Natural killer cell (primary cell): ENCODE measurements around the gene PRKD2. TPM values are rescaled to one million over a fixed set of nuclear protein-coding genes. Genes with fewer than 3 reads are reported as not detected.

ENCODE experiments used
- ATAC-seq, 3 donors: fragments of 150-1000 bp in 2 of 3; fragments of 200-7000 bp in 1 of 3; cut with Tn5 transposase; 1 replicate in 1 of 3; 2 replicates in 2 of 3; pipeline ENCODE4 v1.10.0; 2021; ENCODE audit warnings: mild to moderate bottlenecking in 2 of 3, moderate library complexity in 2 of 3
- DNase-seq, 2 donors: peaks; one replicate each; pipeline versions ENCODE4 v3.0.0 to v3.0.0-alpha.2; 2013 to 2021; ENCODE audit warnings: mixed read lengths in 1 of 2
- H3K27ac ChIP-seq: one replicate; pipeline ENCODE4 v1.5.1; 2013; ENCODE audit warnings: mild to moderate bottlenecking, low read length
- H3K27me3 ChIP-seq: one replicate; pipeline ENCODE4 v1.6.1; 2013; ENCODE audit warnings: low read length; ENCODE audit not compliant: control insufficient read depth, insufficient read depth
- H3K36me3 ChIP-seq: one replicate; pipeline ENCODE4 v1.6.1; 2013; ENCODE audit warnings: low read length; ENCODE audit not compliant: control insufficient read depth, insufficient read depth
- H3K4me1 ChIP-seq: one replicate; pipeline ENCODE4 v1.6.1; 2013; ENCODE audit warnings: low read length; ENCODE audit not compliant: control insufficient read depth, insufficient read depth
- H3K4me3 ChIP-seq: one replicate; pipeline ENCODE4 v1.5.1; 2013; ENCODE audit warnings: low read length
- H3K9me3 ChIP-seq: one replicate; pipeline ENCODE4 v1.6.1; 2013; ENCODE audit warnings: low read length; ENCODE audit not compliant: control insufficient read depth, insufficient read depth
- H3K27ac Mint-ChIP-seq, 2 donors: one replicate each; pipeline ENCODE4 v1.8.0; 2022; ENCODE audit warnings: mild to moderate bottlenecking in 2 of 2, mixed read lengths in 2 of 2, moderate library complexity in 1 of 2
- H3K27me3 Mint-ChIP-seq, 2 donors: one replicate each; pipeline ENCODE4 v1.8.0; 2022; ENCODE audit warnings: low read depth in 2 of 2, mixed read lengths in 2 of 2
- H3K36me3 Mint-ChIP-seq: one replicate; pipeline ENCODE4 v1.8.0; 2022; ENCODE audit warnings: mixed read lengths
- H3K4me1 Mint-ChIP-seq, 2 donors: one replicate each; pipeline ENCODE4 v1.8.0; 2022; ENCODE audit warnings: mixed read lengths in 2 of 2
- H3K4me3 Mint-ChIP-seq: one replicate; pipeline ENCODE4 v1.8.0; 2022; ENCODE audit warnings: mild to moderate bottlenecking, moderate library complexity, mixed read lengths
- H3K9me3 Mint-ChIP-seq, 2 donors: one replicate each; pipeline ENCODE4 v1.8.0; 2022; ENCODE audit warnings: mixed read lengths in 2 of 2
- WGBS: methylation state at CpG from one replicate; pipeline ENCODE4 v1.1.7; 2013; ENCODE audit warnings: missing lambda C conversion rate; ENCODE audit not compliant: insufficient coverage; 5-methylcytosine and 5-hydroxymethylcytosine counted together
- intact Hi-C: fragments of 100-400 bp; cut with micrococcal nuclease; formaldehyde crosslinking; loops from one replicate; pipeline ENCODE4 v1.14.2; 2022
- total RNA-seq, 4 donors: library from RNA; stranded (reverse); fragments of 120-200 nt in 1 of 4; gene quantifications; one replicate each; pipeline versions ENCODE4 v1.2.3 to v1.2.4, GENCODE V29; 2013 to 2022
- TF ChIP-seq, protein P1 (sequence below): fragments of 200-600 bp; IDR thresholded peaks from one replicate; pipeline ENCODE4 v1.8.0; 2022; ENCODE audit warnings: antibody characterized with exemption

The PRKD2 gene
- total RNA-seq, 3 donors from 2014 or later (not counting 1 experiment from before 2014, with no cell fraction given) = 179 to 216 (median 203) TPM

- no peaks in the 10 kb centered on the region for H3K9me3 Mint-ChIP-seq
- no peaks in the 10 kb centered on the region for H3K27me3 Mint-ChIP-seq
- TF ChIP-seq, protein P1, sequence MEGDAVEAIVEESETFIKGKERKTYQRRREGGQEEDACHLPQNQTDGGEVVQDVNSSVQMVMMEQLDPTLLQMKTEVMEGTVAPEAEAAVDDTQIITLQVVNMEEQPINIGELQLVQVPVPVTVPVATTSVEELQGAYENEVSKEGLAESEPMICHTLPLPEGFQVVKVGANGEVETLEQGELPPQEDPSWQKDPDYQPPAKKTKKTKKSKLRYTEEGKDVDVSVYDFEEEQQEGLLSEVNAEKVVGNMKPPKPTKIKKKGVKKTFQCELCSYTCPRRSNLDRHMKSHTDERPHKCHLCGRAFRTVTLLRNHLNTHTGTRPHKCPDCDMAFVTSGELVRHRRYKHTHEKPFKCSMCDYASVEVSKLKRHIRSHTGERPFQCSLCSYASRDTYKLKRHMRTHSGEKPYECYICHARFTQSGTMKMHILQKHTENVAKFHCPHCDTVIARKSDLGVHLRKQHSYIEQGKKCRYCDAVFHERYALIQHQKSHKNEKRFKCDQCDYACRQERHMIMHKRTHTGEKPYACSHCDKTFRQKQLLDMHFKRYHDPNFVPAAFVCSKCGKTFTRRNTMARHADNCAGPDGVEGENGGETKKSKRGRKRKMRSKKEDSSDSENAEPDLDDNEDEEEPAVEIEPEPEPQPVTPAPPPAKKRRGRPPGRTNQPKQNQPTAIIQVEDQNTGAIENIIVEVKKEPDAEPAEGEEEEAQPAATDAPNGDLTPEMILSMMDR = no peak
- Histone ChIP-seq H3K4me3 (no peak overlapping the region), H3K4me1 (peaks cover 15% of the 10 kb centered on the region), H3K27me3 (no peaks in the 10 kb centered on the region), H3K27ac (no peak overlapping the region), H3K36me3 (no peaks in the 10 kb centered on the region), H3K9me3 (no peaks in the 10 kb centered on the region)
- H3K27ac Mint-ChIP-seq = no peak overlapping the region
- intact Hi-C loops = no loop called here
- no peaks in the 10 kb centered on the region for H3K36me3 Mint-ChIP-seq
- WGBS = 83% methylated on average over 6 of the region's 6 CpGs
- ATAC-seq (no peak), DNase-seq (no peak)
- H3K4me3 Mint-ChIP-seq = no peak overlapping the region
- peaks cover 0 to 12% of the 10 kb centered on the region in 2 donors for H3K4me1 Mint-ChIP-seq
Measured at GRCh38 chr19:46759206-46759605, 42.3 kb upstream of the PRKD2 start.

- H3K36me3 ChIP-seq = no peaks in the 10 kb centered on the region
- H3K27ac Mint-ChIP-seq = no peak overlapping the region
- H3K27ac ChIP-seq = no peak overlapping the region
- H3K4me1 Mint-ChIP-seq = peaks cover 0 to 12% of the 10 kb centered on the region in 2 donors
- no peaks in the 10 kb centered on the region for H3K9me3 Mint-ChIP-seq
- WGBS = 66% methylated on average over 30 of the region's 30 CpGs
- no peak overlapping the region for H3K4me3 Mint-ChIP-seq
- H3K4me1 ChIP-seq = peaks cover 15% of the 10 kb centered on the region
- no peak overlapping the region for H3K4me3 ChIP-seq
- ATAC-seq = peak in 1 of 3 donors; percentile 62
- peak in 1 of 2 donors; percentile 35 for DNase-seq
- H3K36me3 Mint-ChIP-seq = no peaks in the 10 kb centered on the region
- H3K27me3 Mint-ChIP-seq = no peaks in the 10 kb centered on the region
- H3K9me3 ChIP-seq = no peaks in the 10 kb centered on the region
- TF ChIP-seq, protein P1 = no peak
- H3K27me3 ChIP-seq = no peaks in the 10 kb centered on the region
- intact Hi-C loops = no loop called here
Measured at GRCh38 chr19:46756544-46756888, 39.6 kb upstream of the PRKD2 start.

DNA sequence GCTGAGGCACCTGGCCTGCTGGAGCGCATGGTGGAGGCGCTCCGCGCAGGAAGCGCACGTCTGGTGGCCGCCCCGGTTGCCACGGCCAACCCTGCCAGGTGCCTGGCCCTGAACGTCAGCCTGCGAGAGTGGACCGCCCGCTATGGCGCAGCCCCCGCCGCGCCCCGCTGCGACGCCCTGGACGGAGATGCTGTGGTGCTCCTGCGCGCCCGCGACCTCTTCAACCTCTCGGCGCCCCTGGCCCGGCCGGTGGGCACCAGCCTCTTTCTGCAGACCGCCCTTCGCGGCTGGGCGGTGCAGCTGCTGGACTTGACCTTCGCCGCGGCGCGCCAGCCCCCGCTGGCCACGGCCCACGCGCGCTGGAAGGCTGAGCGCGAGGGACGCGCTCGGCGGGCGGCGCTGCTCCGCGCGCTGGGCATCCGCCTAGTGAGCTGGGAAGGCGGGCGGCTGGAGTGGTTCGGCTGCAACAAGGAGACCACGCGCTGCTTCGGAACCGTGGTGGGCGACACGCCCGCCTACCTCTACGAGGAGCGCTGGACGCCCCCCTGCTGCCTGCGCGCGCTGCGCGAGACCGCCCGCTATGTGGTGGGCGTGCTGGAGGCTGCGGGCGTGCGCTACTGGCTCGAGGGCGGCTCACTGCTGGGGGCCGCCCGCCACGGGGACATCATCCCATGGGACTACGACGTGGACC lies 39.1 kb upstream of the PRKD2 start:
- H3K9me3 Mint-ChIP-seq = no peaks in the 10 kb centered on the region
- intact Hi-C loops = no loop called here
- peaks cover 15% of the 10 kb centered on the region for H3K4me1 ChIP-seq
- H3K36me3 ChIP-seq = no peaks in the 10 kb centered on the region
- H3K9me3 ChIP-seq = no peaks in the 10 kb centered on the region
- 98% methylated on average over 86 of the region's 86 CpGs for WGBS
- no peaks in the 10 kb centered on the region for H3K27me3 ChIP-seq
- peaks cover 0 to 12% of the 10 kb centered on the region in 2 donors for H3K4me1 Mint-ChIP-seq
- H3K27ac ChIP-seq = no peak overlapping the region
- TF ChIP-seq, protein P1 = no peak
- H3K4me3 Mint-ChIP-seq = no peak overlapping the region
- no peak overlapping the region for H3K4me3 ChIP-seq
- no peaks in the 10 kb centered on the region for H3K27me3 Mint-ChIP-seq
- H3K36me3 Mint-ChIP-seq = no peaks in the 10 kb centered on the region
- no peak for ATAC-seq
- peak in 1 of 2 donors; percentile 6 for DNase-seq
- no peak overlapping the region for H3K27ac Mint-ChIP-seq
